Panc1 (cell line): ENCODE data around the gene CHSY1. TPM values are rescaled to one million over a fixed set of nuclear protein-coding genes. Genes with fewer than 3 reads are reported as not detected.

ENCODE experiments used
- ATAC-seq: fragments of 200-7000 bp; cut with Tn5 transposase; 2 replicates; pipeline ENCODE4 v1.9.1; 2020; ENCODE audit warnings: mild to moderate bottlenecking, moderate library complexity
- BruUV-seq: library from RNA; stranded (reverse); fragments of 400-500 nt; replicated peaks from 2 replicates; lab custom pipeline; 2021; lab: Mats Ljungman, UMichigan
- CTCF ChIA-PET: fragments of 300-600 bp; sonication (Branson Sonifier 250); formaldehyde crosslinking; loops from one replicate; lab custom pipeline; 2022; ENCODE audit warnings: antibody characterized with exemption; lab: Charles Lee
- POLR2A ChIA-PET: fragments of 300-600 bp; sonication (Branson Sonifier 250); formaldehyde crosslinking; loops from one replicate; lab custom pipeline; 2022; ENCODE audit warnings: antibody characterized with exemption; lab: Charles Lee
- DNase-seq: peaks from one replicate; pipeline ENCODE4 v3.0.0-alpha.2; 2010; ENCODE audit warnings: low read depth, low spot score
- H3K27ac ChIP-seq: 2 replicates; pipeline ENCODE4 v1.5.1; 2011; ENCODE audit warnings: mild to moderate bottlenecking, low read length, inconsistent platforms
- H3K27me3 ChIP-seq: fragments of 200-500 bp; sonication (Bioruptor generic); 2 replicates; pipeline ENCODE4 v1.6.0; 2014; ENCODE audit warnings: low read length, inconsistent platforms; ENCODE audit not compliant: control insufficient read depth, insufficient read depth
- H3K36me3 ChIP-seq: fragments of 200-500 bp; sonication (Bioruptor generic); 2 replicates; pipeline ENCODE4 v1.5.1; 2014; ENCODE audit warnings: inconsistent platforms, mild to moderate bottlenecking, low read length, moderate library complexity; ENCODE audit not compliant: control insufficient read depth, insufficient read depth
- H3K4me1 ChIP-seq: 2 replicates; pipeline ENCODE4 v1.5.1; 2011; ENCODE audit warnings: inconsistent platforms, mild to moderate bottlenecking, low read length, moderate library complexity; ENCODE audit not compliant: control insufficient read depth, insufficient read depth
- H3K4me3 ChIP-seq, 2 experiments: 2 replicates each; pipeline ENCODE4 v1.5.1; 2011 to 2012; ENCODE audit warnings: low read depth in 2 of 2, low read length in 2 of 2, mild to moderate bottlenecking in 2 of 2, inconsistent platforms in 1 of 2, moderate library complexity in 1 of 2
- H3K9me3 ChIP-seq: fragments of 200-500 bp; sonication (Bioruptor generic); 2 replicates; pipeline ENCODE4 v1.5.1; 2014; ENCODE audit warnings: low read depth, mild to moderate bottlenecking, inconsistent platforms, low read length, moderate library complexity; ENCODE audit not compliant: control insufficient read depth, insufficient read depth
- CTCF ChIP-seq: fragments of 450-650 bp; IDR thresholded peaks from 2 replicates; pipeline ENCODE4 v1.5.1; 2017; ENCODE audit warnings: mild to moderate bottlenecking
- POLR2AphosphoS5 ChIP-seq: IDR thresholded peaks from 2 replicates; pipeline ENCODE4 v1.6.1; 2012; ENCODE audit warnings: mild to moderate bottlenecking, low read depth, low read length, moderate library complexity
- REST ChIP-seq, 2 experiments: IDR thresholded peaks; 2 replicates each; pipeline ENCODE4 v1.6.1; 2011 to 2012; ENCODE audit warnings: low read depth in 2 of 2, control low read depth in 1 of 2, low read length in 1 of 2, mild to moderate bottlenecking in 1 of 2, moderate library complexity in 1 of 2; ENCODE audit not compliant: insufficient read depth in 1 of 2
- SIN3A ChIP-seq: IDR thresholded peaks from 2 replicates; pipeline ENCODE4 v1.6.1; 2012; ENCODE audit warnings: low read depth, mild to moderate bottlenecking, low read length, moderate library complexity, borderline replicate concordance; ENCODE audit not compliant: insufficient read depth
- TCF7L2 ChIP-seq: IDR thresholded peaks from 2 replicates; pipeline ENCODE4 v1.6.1; 2011; ENCODE audit warnings: mild to moderate bottlenecking, low read depth, low read length, inconsistent platforms
- in situ Hi-C: cut with HindIII; loops from 2 replicates; pipeline ENCODE4 v1.10.0; 2016; ENCODE audit warnings: low sequenced_read_pairs, low pct_unique_long_range_greater_than_20kb
- intact Hi-C: fragments of 100-400 bp; cut with micrococcal nuclease; formaldehyde crosslinking; loops from one replicate; pipeline ENCODE4 v1.10.0; 2022; ENCODE audit not compliant: unreplicated experiment
- total RNA-seq: library from RNA; stranded (reverse); gene quantifications from one replicate; pipeline ENCODE4 v1.2.1, GENCODE V29; 2021; ENCODE audit not compliant: unreplicated experiment

The CHSY1 gene
- total RNA-seq, 1 experiment from 2014 or later = 50.8 TPM

- in situ Hi-C loops = no loop called here
- TF ChIP-seq POLR2AphosphoS5 (no peak), TCF7L2 (no peak), REST (IDR thresholded peaks at IDR 0.05; ENCODE audit: insufficient read depth in 1 of 2, low read depth in 2 of 2, low read length in 1 of 2) (no peak), CTCF (no peak)
- H3K27me3 ChIP-seq = no peaks in the 10 kb centered on the region
- DNase-seq (no peak), ATAC-seq (peak; percentile 44; the same call in 1 of the 2 replicates)
- intact Hi-C loops = no loop called here
- no TSS peak for BruUV-seq
- ChIA-PET CTCF (no interaction called here), POLR2A (interaction anchor here (0.6 kb wide), 2 partner anchors 22 to 111 kb away, joined by 3 to 6 read pairs; no protein-coding TSS in a partner anchor)
- H3K4me3 ChIP-seq = no peak overlapping the region
- H3K9me3 ChIP-seq = no peaks in the 10 kb centered on the region
- H3K27ac ChIP-seq = no peak overlapping the region
- H3K36me3 ChIP-seq = no peaks in the 10 kb centered on the region
- H3K4me1 ChIP-seq = peaks cover 3% of the 10 kb centered on the region; the same call in 1 of the 2 replicates
Measured at GRCh38 chr15:101137312-101137940, 114.4 kb downstream of the CHSY1 start.

GRCh38 chr15:101136381-101137268, 115.2 kb downstream of the CHSY1 start:
- DNase-seq = no peak
- Histone ChIP-seq H3K9me3 (no peaks in the 10 kb centered on the region), H3K4me1 (peaks cover 3% of the 10 kb centered on the region; the same call in 1 of the 2 replicates), H3K27ac (no peak overlapping the region), H3K36me3 (no peaks in the 10 kb centered on the region), H3K4me3 (no peak overlapping the region), H3K27me3 (no peaks in the 10 kb centered on the region)
- no peak for ATAC-seq
- in situ Hi-C loops = no loop called here
- no TSS peak for BruUV-seq
- intact Hi-C loops = no loop called here
- ChIA-PET POLR2A (interaction anchor here (0.6 kb wide), 1 partner anchor 23 kb away, joined by 3 read pairs; no protein-coding TSS in a partner anchor), CTCF (no interaction called here)
- TF ChIP-seq POLR2AphosphoS5 (no peak), CTCF (no peak), TCF7L2 (no peak), SIN3A (no peak), REST (IDR thresholded peaks at IDR 0.05; ENCODE audit: insufficient read depth in 1 of 2, low read depth in 2 of 2, low read length in 1 of 2) (no peak)
